KG1 (cell line): ENCODE results near the gene CXCL10.
"Not testable (repeated sequence)": the region's sequence is repeated elsewhere in the genome, so short reads cannot be mapped to it uniquely, and the experiment has no call there.

ENCODE experiments used
- DNase-seq: peaks from one replicate; lab custom pipeline; 2025; lab: John Stamatoyannopoulos, UW

The CXCL10 gene

DNA sequence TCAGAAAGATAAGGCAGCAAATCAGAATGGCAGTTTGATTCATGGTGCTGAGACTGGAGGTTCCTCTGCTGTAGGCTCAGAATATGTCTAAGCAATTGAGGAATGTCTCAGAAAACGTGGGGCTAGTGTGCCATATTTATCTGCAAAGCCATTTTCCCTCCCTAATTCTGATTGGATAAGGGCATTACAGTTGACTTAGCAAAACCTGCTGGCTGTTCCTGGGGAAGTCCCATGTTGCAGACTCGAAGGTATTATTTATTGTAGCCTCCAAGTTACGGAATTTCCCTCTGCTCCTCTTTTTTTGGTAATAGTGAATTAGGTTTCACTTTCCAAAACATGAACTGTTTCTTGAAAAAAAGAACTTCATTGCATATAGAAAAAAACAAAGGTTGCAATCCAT is at the start of gene CXCL10:
CXCL10 (minus strand) TSS at position 109 of the 400 bp plus-strand sequence; CDS start at position 43, 66 bp downstream.
- DNase-seq = no peak

DNA sequence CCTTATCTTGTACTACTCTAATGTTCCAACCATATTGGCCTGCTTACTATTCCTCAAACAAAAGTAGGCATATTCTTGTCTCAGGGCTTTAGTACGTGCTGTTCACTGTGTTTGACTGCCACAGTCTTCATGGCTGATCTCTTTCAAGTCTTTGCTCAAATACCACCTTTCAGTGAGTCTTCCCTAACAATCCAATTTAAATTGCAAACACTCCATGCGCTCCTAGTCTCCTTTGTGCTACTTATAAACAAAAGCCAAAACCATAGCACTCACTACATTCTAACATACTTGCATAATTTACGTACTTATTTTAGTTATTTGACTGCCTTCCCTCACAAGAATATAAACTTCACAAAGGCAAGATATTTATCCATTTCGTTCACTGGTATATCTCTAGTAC is 49.5 kb upstream of the CXCL10 start:
- no peak for DNase-seq

DNA sequence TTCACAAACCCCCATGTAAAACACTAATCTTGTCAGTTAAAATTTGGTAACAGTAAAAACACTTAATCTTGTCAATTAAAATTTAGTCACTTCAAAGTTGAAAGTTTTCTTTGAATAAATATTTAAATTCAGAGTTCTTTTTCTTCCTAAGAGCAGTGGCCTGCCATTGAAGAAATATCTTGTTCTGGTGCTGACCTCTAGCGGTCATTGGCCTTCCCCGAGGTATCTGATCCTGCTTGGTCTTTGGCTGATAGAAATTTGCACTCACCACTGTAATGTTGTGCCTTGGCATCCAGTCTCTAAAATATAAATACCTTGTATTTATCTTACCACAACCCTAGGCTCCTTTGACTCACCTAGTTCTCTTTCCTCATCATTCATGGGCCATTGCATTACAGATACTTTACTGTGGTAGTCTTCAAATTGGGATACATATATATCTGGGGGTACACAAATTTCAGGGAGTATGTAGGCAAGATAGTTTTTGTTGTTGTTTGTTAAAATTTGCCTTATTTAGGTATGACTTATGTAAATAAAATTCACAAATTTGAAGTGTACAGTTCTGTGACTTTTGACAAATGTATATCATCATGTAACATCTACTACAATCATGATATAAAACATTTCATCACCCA is 44.5 kb upstream of the CXCL10 start:
- DNase-seq = peak; percentile 46

DNA sequence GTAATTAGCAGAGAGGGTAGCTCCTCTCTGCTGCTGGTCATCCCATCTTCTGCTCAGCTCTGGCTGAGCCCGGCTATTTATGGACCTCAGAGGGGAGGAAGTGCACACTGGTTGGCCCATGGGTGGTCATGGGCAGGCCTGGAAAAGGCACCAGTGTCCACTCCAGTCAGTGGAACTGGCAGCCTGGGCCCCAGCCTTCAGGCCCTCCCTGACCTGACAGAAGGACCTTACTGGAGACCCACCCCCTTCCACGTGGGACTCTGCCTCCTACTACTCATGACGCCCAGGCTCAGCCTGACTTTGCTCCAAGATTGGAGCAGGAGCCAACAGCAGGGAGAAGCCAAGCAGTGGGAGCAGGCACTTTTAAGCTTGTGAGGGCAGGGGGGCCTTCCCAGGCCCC is 43.2 kb upstream of the CXCL10 start:
- DNase-seq = no peak

DNA sequence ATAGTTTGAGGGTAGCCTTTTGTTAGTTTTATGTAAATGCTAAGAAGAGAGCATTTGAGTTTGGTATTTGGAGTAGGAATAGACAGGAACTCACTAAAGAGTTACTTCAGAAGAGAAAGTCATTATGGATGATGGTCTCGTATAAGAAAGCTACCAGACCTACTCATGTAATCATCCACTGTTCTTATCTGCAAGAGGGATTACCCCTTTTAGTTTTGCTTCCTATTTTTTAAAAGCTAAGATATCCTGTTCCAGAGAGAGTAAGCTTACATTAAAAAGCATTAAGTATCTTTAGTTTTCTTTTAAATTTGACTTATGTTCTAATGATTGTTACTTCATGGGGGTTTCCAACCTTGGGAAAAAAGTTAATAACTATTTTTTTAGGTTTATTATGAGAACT is 38.7 kb upstream of the CXCL10 start:
- DNase-seq = no peak

DNA sequence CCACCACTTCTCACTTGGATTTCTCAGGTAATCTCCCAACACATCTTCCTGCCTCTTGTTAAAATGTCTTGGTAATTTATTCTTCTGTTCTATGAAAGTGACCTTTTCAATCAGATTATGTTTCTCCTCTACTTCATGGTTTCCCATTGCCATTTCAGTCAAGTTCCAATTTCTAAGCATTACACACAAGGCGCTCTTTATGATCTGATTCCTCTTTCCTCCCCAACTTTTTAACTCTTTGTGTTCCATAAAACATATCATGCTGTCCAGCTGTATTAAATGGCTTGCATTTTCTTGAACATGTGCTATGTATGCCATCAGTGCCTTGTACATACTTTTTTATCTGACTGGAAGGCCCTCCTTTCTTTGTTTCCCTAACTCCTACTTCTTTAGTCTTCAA is 38.1 kb upstream of the CXCL10 start:
- DNase-seq = no peak

DNA sequence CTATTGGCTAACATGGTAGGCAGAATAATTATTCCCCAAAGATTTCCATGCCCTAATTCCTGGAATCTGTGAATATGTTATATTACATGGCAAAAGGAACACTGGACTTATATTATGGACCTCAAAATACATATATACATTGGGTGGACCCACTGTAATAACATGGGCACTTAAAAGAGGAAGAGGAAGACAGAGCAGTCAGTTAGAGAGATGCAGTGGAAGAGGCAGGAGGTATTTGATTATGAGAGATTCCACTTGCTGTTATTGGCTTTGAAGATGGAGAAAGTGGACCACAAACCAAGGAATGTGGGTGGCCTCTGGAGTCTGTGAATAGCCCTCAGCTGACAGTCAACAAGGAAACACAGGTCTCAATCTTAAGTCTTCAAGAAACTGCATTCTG is 37.2 kb upstream of the CXCL10 start:
- DNase-seq = no peak

DNA sequence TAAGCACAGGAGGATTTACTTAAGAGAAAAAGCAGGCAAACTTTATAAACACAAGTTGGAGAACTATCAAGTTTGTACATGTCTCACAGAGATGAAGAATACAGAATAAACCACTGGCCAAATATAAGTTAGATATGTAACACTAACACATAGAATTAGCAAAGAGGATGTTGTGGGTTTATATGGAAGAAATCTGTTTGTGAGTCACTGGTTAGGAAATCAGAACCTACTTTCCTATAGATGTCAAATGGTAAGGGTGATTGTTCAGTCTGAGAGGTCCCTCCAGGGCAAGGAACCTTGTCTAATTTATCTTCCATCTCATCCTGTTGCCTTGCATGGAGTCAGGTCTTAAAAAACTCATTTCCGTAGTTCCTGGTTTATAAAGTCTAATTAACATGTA is 36.5 kb upstream of the CXCL10 start:
- DNase-seq = no peak

DNA sequence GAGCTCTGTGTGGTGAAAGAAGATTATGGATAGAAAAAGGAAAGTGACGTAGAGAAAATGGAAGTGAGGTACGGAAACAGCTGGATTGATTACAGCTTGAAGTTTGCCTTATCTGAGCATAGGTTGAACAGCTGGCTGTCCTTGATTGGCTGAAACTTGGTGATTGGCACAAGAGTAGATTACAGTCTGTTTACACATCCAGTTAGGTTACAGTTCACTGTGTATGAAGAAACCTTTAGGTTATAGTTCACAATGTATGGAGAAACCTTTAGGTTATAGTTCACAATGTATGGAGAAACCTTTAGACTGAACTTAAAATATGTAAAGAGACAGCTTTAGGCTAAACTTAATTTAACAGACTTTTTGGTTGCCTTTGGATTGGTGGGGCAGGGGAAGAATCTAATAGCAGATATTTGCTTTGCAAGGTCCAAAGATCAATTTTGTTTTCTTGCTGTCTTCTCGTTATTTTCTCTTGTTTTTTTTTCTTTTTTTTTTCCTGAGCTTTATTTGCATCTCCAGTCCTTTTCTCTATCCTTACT is 35.7 kb upstream of the CXCL10 start:
- DNase-seq = no peak

DNA sequence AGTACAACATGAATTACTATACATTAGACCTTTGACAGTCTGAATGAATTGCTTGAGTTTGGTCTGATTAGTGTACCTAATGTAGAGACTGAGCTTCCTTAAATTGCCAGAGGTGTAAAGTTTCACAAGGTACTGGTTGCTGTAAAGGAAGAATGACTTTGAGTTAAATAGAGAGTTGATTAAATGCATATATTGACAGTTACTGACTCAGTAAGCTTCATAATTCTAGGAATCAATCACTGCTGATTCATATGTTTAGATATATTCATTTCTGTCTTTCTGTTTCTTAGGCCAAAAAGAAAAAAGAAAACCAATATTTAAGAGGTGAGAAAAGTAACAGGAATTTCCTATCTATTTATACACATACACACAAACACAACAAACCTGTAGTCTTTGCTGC is 35.0 kb upstream of the CXCL10 start:
- DNase-seq = no peak

DNA sequence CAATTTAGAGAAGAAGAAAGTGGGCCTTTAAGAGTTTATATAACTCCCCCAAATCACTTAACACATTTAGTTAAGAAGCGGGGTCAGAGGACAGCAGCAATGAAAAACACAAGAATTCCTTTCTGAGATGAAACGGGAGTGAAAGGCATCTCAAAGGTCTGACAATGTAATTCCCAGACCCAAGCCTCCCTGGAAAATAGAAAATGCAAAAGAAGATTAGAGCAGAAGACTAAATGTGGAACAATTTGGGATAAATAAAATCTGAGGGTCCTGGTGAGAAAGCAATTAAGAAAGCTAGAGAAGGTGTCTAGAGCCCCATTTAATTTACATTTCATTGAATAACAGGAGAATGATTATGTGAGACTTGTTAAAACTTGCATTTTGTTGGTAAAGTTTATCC is 32.1 kb upstream of the CXCL10 start:
- no peak for DNase-seq

DNA sequence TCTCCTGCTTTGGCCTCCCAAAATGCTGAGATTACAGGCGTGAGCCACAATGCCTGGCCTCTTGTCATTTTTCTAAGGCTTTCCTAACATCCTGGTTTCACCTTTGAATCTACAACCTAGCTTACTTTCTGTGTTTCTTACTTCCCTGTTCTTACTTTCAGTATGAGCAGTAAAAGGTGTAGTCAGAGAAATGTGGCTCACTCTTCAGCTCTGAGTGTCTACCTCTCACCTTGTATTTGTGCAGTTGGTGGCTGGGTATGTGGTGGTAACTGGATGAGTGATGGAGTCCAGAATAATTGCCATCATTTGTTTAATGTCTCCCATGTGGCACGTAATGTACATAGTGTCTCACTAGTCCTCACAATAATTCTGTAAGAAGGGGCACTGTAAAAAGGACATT is 31.7 kb upstream of the CXCL10 start:
- no peak for DNase-seq

DNA sequence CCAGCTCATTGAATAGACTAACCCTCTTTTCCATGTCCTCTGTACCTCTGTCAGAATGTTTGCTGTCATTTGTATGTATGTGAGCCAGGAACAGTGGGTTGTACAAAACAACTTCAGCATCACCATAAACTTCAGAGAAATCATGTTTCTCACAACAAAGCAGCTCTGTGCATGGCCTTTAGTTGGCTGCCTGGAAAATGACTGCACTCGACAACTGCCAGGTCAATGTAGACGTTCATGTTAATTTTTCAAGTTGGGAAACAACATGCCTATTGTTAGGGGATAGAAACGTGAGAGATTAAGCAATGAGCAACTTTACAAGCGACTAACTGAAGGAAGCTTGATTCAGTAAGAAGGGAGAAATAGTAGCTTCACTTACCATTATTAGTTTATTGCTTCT is 30.4 kb upstream of the CXCL10 start:
- DNase-seq = no peak

DNA sequence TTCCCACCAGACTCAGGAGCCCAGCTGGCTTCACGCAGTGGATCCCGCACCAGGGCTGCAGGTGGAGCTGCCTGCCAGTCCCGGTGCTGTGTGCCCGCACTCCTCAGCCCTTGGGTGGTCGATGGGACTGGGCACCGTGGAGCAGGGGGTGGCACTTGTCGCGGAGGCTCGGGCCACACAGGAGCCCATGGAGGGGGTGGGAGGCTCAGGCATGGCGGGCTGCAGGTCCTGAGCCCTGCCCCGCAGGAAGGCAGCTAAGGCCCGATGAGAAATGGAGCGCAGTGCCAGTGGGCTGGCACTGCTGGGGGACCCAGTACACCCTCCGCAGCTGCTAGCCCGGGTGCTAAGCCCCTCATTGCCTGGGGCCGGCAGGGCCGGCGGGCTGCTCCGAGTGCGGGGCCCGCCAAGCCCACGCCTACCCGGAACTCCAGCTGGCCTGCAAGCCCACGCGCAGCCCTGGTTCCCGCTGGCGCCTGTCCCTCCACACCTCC is 27.3 kb upstream of the CXCL10 start:
- not testable (repeated sequence) for DNase-seq

DNA sequence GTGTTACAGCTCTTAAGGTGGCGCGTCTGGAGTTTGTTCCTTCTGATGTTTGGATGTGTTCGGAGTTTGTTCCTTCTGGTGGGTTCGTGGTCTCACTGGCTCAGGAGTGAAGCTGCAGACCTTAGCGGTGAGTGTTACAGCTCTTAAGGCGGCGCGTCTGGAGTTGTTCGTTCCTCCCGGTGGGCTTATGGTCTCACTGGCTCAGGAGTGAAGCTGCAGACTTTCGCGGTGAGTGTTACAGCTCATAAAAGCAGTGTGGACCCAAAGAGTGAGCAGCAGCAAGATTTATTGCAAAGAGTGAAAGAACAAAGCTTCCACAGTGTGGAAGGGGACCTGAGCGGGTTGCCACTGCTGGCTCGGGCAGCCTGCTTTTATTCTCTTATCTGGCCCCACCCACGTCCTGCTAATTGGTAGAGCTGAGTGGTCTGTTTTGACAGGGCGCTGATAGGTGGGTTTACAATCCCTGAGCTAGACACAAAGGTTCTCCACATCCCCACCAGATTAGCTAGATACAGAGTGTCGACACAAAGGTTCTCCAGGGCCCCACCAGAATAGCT is 26.6 kb upstream of the CXCL10 start:
- DNase-seq = not testable (repeated sequence)

DNA sequence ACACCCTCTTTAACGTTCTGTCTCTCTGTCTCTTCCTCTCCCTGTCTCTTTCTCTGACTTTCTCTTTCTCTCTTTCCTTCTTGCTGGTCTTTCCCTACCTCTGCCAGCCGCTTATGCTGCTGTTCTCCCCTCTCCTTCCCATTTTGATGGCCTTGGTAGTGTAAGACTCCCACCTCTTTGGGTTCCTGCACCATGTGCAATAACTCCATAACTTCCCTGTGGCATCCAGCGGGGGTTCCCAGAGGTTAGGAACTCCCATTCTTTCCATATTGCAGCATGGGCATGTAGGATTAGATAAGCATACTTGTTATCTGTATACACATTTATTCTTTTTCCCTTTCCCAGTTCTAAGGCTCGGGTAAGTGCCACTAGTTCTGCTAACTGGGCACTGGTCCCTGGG is 21.4 kb upstream of the CXCL10 start:
- DNase-seq = not testable (repeated sequence)

DNA sequence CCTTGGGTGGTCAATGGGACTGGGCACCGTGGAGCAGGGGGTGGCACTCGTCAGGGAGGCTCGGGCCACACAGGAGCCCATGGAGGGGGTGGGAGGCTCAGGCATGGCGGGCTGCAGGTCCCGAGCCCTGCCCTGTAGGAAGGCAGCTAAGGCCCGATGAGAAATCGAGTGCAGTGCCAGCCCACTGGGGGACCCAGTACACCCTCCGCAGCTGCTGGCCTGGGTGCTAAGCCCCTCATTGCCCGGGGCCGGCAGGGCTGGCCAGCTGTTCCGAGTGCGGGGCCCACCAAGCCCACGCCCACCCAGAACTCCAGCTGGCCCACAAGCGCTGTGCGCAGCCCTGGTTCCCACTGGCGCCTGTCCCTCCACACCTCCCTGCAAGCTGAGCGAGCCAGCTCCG is 20.0 kb upstream of the CXCL10 start:
- DNase-seq = not testable (repeated sequence)

DNA sequence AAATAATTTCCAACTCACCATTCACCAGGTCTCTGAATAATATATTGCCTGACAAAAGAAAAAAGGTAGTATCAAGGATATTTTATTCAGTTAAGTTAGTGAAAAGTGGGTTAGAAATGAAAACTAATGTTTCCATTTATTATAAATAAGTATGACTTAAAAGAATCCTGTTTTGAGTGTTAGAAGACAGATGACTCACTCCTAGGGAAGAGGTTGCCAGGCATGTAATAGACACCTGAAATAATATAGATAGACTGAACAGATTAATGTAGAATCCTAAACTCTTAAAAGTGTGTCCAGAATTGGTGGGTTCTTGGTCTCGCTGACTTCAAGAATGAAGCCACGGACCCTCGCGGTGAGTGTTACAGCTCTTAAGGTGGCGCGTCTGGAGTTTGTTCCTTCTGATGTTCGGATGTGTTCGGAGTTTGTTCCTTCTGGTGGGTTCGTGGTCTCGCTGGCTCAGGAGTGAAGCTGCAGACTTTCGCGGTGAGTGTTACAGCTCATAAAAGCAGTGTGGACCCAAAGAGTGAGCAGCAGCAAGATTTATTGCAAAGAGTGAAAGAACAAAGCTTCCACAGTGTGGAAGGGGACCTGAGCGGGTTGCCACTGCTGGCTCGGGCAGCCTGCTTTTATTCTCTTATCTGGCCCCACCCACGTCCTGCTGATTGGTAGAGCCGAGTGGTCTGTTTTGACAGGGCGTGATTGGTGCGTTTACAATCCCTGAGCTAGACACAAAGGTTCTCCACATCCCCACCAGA is 19.1 kb upstream of the CXCL10 start:
- DNase-seq = not testable (repeated sequence)

DNA sequence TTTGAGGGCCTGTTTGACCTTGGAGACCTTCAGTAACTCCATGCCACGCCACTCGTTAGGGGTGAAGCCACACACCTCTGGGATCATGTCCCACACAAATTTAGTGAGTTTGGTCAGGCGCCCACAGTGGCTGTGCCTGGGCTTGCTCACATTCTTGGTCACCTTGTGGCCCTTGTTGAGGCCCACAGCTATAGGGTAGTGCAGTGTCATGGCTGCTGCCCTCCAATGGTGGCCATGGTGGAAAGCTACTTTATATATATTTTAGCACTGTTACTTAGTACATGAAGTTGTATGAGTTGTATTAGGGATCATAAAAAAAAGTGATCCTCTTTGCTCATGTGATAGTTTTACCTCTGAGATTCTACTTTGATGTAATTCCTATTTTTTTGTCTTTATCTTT is 13.6 kb upstream of the CXCL10 start:
- DNase-seq = no peak

DNA sequence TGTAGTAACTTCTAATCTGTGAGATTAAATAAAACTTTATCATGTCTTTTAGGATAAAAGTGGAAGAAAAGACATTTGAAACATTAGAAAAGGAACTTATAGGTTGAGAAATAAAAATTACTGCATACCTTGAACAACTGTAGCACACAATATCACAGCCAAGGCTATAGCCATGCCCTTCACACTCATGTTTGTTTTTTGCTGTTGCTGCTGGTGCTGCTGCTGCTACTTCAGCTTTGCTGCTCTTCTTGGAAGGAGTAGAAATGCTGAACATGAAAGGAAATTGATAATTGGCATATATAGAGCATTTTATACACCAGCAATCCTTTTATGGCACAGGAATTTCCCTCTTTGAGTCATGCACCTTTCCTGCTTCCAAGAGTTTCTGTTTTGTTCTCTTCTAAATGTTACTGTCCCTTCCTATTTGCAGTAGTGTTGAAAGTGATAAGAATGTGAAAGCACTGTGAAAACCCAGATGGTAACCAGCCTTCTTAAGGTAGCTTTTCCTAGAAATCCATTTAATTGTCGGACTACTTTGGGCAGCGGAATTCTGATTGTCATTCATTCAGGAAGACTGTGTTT is 12.6 kb upstream of the CXCL10 start, which contains the start of gene CXCL11:
CXCL11 (minus strand) TSS at position 272 of the 582 bp plus-strand sequence; CDS start at position 189, 83 bp downstream.
- no peak for DNase-seq

DNA sequence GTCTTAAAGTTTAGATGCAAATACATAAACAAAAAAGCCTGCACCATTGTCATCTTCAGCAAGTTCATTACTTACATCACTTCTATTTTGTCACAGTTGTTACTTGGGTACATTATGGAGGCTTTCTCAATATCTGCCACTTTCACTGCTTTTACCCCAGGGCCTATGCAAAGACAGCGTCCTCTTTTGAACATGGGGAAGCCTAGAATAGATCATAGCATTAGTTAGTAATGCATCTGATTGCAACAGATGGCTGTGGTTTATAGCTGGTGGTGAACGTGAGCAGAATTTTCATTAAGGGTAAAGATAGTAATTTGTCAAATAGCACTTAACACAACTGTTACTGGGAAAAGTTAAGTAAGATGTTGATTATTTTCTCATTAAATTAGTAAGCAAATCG is 11.8 kb upstream of the CXCL10 start:
- DNase-seq = no peak

DNA sequence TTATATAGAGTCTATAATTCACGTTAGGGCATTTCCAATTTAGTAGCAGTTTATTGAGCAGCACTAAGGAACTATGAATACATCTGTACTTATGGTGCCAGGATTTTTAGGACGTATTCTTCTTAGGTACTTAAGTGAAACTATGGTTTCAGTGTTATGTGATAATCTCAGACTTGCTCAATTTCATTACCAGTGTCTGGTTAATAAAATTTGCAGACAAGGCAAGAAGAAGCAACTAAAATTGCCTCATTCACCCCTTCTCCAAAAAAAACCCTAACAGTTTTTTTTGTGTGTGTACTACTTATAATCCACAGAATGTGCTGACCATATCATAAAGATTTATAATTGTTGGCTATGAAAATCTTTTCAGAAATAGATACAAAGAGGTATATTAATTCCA is 6.0 kb upstream of the CXCL10 start:
- no peak for DNase-seq
